Chondrocyte (in vitro differentiated cells): ENCODE measurements around the gene CFAP100. TPM values are rescaled to one million over a fixed set of nuclear protein-coding genes. Genes with fewer than 3 reads are reported as not detected.

Experiments
- DNase-seq: peaks from one replicate; pipeline ENCODE4 v3.0.0; 2021; ENCODE audit warnings: mixed read lengths, low spot score
- H3K27ac Mint-ChIP-seq: one replicate; pipeline ENCODE4 v1.8.0; 2021; ENCODE audit warnings: mild to moderate bottlenecking, moderate library complexity, mixed read lengths; ENCODE audit not compliant: unreplicated experiment
- H3K27me3 Mint-ChIP-seq: 2 replicates; pipeline ENCODE4 v1.8.0; 2021; ENCODE audit warnings: low read depth, mixed read lengths
- H3K36me3 Mint-ChIP-seq: 2 replicates; pipeline ENCODE4 v1.8.0; 2021; ENCODE audit warnings: low read depth, mixed read lengths
- H3K4me1 Mint-ChIP-seq: 2 replicates; pipeline ENCODE4 v1.8.0; 2021; ENCODE audit warnings: low read depth, mild to moderate bottlenecking, mixed read lengths
- H3K4me3 Mint-ChIP-seq: one replicate; pipeline ENCODE4 v1.8.0; 2021; ENCODE audit warnings: mild to moderate bottlenecking, moderate library complexity, mixed read lengths; ENCODE audit not compliant: unreplicated experiment
- H3K9me3 Mint-ChIP-seq: 2 replicates; pipeline ENCODE4 v1.8.0; 2021; ENCODE audit warnings: low read depth, mixed read lengths
- CTCF ChIP-seq: fragments of 200-600 bp; sonication (generic); IDR thresholded peaks from 2 replicates; pipeline ENCODE4 v1.5.0; 2021; ENCODE audit warnings: antibody characterized with exemption, mild to moderate bottlenecking, moderate library complexity
- total RNA-seq: library from RNA; stranded (reverse); gene quantifications from 3 replicates; pipeline ENCODE4 v1.2.1, GENCODE V29; 2021

Gene CFAP100
- total RNA-seq, 1 donor from 2014 or later: not detected

DNA sequence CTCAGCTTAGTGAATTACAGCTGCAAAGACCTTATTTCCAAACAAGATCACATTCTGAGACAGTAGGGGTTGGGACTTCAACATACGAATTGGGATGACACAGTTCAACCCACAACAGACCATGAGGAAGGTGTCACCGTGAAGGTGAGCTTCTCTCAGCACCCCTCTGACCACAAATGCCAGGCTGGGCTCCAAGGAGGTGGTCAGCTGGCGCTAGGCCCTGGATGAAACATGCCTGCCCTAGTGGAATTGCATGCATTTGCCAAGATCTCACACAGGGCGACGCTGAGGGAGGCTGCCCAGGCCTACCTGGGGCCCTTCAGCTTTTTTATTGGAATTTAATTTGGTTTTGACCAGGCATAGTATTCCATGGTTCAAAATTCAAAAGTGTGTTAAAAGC is 1.8 kb downstream of the CFAP100 start:
- DNase-seq: no peak
- Mint-ChIP-seq H3K4me1 (no peaks in the 10 kb centered on the region), H3K27me3 (peaks cover 26% of the 10 kb centered on the region), H3K27ac (no peak overlapping the region), H3K4me3 (no peak overlapping the region), H3K9me3 (no peaks in the 10 kb centered on the region), H3K36me3 (peaks cover 4% of the 10 kb centered on the region)
- no peak for TF ChIP-seq CTCF

DNA sequence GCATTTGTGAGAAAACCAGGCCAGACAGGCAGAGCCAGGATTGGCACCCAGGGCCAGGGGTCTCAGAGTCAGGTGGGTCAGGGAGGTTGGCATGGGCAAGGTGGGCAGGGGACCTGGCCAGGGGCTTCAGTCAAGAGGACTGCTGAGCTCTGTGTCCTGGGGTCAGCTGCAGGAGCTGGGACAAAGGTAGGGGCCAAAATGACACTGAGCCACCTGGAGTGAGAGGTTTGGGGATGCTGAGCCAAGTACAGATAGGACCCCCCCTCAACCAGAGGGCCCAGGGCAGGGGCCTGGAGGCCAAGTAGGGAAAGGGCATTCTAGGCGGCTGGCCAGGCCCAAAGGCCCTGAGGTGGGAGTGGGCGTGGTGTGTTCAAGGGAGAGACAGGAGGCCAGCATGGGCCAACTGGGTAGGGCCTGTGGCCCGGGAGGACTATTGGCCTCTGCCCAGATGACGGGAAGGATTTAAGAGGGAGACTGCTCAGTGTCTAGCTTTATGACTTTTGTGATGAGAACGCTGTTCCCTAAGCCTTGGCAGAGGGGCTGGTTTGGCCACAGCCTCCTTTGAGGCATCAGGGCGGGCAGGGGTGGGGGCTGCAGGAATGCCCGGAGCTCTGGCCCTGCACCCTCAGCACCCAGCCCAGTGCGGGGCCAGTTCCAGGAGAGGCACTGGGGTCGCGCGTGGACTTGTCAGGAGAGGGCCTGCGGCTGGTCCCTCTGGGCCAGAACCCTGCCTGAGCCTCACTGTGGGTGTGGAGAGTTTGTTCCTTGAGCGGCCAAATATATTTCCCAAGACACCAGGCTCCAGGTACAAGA is 3.1 kb downstream of the CFAP100 start:
- Mint-ChIP-seq H3K27me3 (peaks cover 37% of the 10 kb centered on the region), H3K9me3 (no peaks in the 10 kb centered on the region), H3K36me3 (peaks cover 4% of the 10 kb centered on the region), H3K4me1 (no peaks in the 10 kb centered on the region), H3K27ac (no peak overlapping the region), H3K4me3 (no peak overlapping the region)
- no peak for DNase-seq
- no peak for TF ChIP-seq CTCF

- Mint-ChIP-seq H3K27ac (no peak overlapping the region), H3K36me3 (peaks cover 6% of the 10 kb centered on the region), H3K27me3 (peaks cover 31% of the 10 kb centered on the region), H3K4me1 (no peaks in the 10 kb centered on the region), H3K4me3 (no peak overlapping the region), H3K9me3 (no peaks in the 10 kb centered on the region)
- DNase-seq: no peak
- no peak for TF ChIP-seq CTCF
Observed at GRCh38 chr3:126398423-126399350, 4.0 kb downstream of the CFAP100 start.

DNA sequence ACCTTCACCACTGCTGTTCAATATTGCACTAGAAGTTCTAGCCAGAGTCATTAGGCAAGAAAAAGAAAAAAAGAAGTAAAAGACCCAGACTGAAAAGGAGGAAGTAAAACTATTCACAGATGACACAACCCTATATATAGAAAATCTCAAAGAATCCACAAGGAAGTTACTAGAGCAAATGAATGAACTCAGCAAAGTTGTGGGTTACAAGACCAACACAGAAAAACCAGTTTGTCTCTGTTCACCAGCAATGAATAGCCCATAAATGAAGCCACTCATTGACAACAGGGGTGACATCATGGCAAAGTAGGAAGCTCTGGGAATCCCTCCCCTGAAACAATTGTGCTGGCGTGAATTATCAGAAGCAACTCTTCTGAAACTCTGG is 4.6 kb downstream of the CFAP100 start:
- Mint-ChIP-seq H3K4me1 (no peaks in the 10 kb centered on the region), H3K27me3 (peaks cover 30% of the 10 kb centered on the region), H3K4me3 (no peak overlapping the region), H3K9me3 (no peaks in the 10 kb centered on the region), H3K27ac (no peak overlapping the region), H3K36me3 (peaks cover 6% of the 10 kb centered on the region)
- TF ChIP-seq CTCF: no peak
- DNase-seq: no peak

GRCh38 chr3:126399756-126400155 is 5.0 kb downstream of the CFAP100 start:
- TF ChIP-seq CTCF: no peak
- Mint-ChIP-seq H3K27ac (no peak overlapping the region), H3K27me3 (peaks cover 30% of the 10 kb centered on the region), H3K9me3 (no peaks in the 10 kb centered on the region), H3K4me1 (no peaks in the 10 kb centered on the region), H3K4me3 (no peak overlapping the region), H3K36me3 (peaks cover 6% of the 10 kb centered on the region)
- DNase-seq: no peak
